Stimulated activated CD8-positive, alpha-beta memory T cell treated with anti-CD3 and anti-CD28 coated beads, Interleukin-15, amount 100 ng/mL, for 1 hour (primary cell): ENCODE results near the gene FAM117A.
"Not testable (repeated sequence)": the region's sequence is repeated elsewhere in the genome, so short reads cannot be mapped to it uniquely, and the experiment has no call there.

ENCODE experiments used
- DNase-seq: peaks from one replicate; pipeline ENCODE4 v3.0.0-alpha.2; 2020; ENCODE audit warnings: low read depth

FAM117A gene

GRCh38 chr17:49677933-49678847 lies 85.7 kb downstream of the FAM117A start, which contains the start of gene SPOP:
Gene SPOP (minus strand): TSS chr17:49678097. CDS start chr17:49622810, 55,287 bp downstream.
- DNase-seq: peak; percentile 97

- peak; percentile 91 for DNase-seq
These were observed 86.6 kb downstream of the FAM117A start for GRCh38 chr17:49677134-49677932.

- DNase-seq: no peak
These were observed 87.6 kb downstream of the FAM117A start for GRCh38 chr17:49676276-49676868.

GRCh38 chr17:49674507-49674906 lies 89.4 kb downstream of the FAM117A start:
- no peak for DNase-seq

GRCh38 chr17:49673679-49674078 lies 90.3 kb downstream of the FAM117A start:
- DNase-seq: not testable (repeated sequence)

GRCh38 chr17:49670641-49671040 lies 93.3 kb downstream of the FAM117A start:
- no peak for DNase-seq

- no peak for DNase-seq
These were observed 93.9 kb downstream of the FAM117A start for GRCh38 chr17:49670002-49670401.

- DNase-seq: no peak
These were observed 96.1 kb downstream of the FAM117A start for GRCh38 chr17:49667854-49668253.

GRCh38 chr17:49664706-49665211 lies 99.2 kb downstream of the FAM117A start:
- DNase-seq: no peak
